ENCODE measurements around the gene GABRR3. TPM values are rescaled to one million over a fixed set of nuclear protein-coding genes. Genes with fewer than 3 reads are reported as not detected.

GABRR3 gene
- total RNA-seq = not detected in 2 replicates

GRCh38 chr3:98035208-98035607, at the start of gene GABRR3:
TSS of gene GABRR3 (minus strand) at chr3:98035315. CDS start at chr3:98034987, 328 bp downstream.

GRCh38 chr3:97971679-97972567, 63.2 kb downstream of the GABRR3 start, which contains the start of gene RIOX2:
TSS of gene RIOX2 (minus strand) at chr3:97972431. CDS start at chr3:97967593, 4,838 bp downstream.

Other genes with a start within 250 kb of the GABRR3 start
- 30.6 and 46.2 TPM in 2 replicates for gene CRYBG3, start 213.3 kb downstream of the GABRR3 start, total RNA-seq
- gene RIOX2, start 62.9 kb downstream of the GABRR3 start, total RNA-seq = 25.5 and 36.2 TPM in 2 replicates
- not detected in 2 replicates for gene OR5AC2, start 51.9 kb upstream of the GABRR3 start, total RNA-seq
- not detected in 2 replicates for gene OR5H1, start 95.4 kb upstream of the GABRR3 start, total RNA-seq
- not detected in 2 replicates for gene OR5H14, start 112.2 kb upstream of the GABRR3 start, total RNA-seq
- gene OR5H15, start 131.4 kb upstream of the GABRR3 start, total RNA-seq = not detected in 2 replicates
- not detected in 2 replicates for gene OR5H6, start 228.9 kb upstream of the GABRR3 start, total RNA-seq
- gene OR5H2, start 247.2 kb upstream of the GABRR3 start, total RNA-seq = not detected in 2 replicates

Data from smooth muscle cell of the umbilical artery (primary cell).